B cell (primary cell): ENCODE results near the gene ZC3H18. TPM values are rescaled to one million over a fixed set of nuclear protein-coding genes. Genes with fewer than 3 reads are reported as not detected.

Experiments
- ATAC-seq: fragments of 200-7000 bp; cut with Tn5 transposase; one replicate; pipeline ENCODE4 v1.10.0; 2021; ENCODE audit warnings: low read depth, mild to moderate bottlenecking, moderate number of reproducible peaks, moderate library complexity
- CTCF ChIA-PET: fragments of 350-600 bp; sonication (Branson Sonifier 250); formaldehyde crosslinking; loops from one replicate; lab custom pipeline; 2021; ENCODE audit warnings: antibody characterized with exemption, inconsistent platforms; lab: Charles Lee
- POLR2A ChIA-PET: fragments of 350-600 bp; sonication (Branson Sonifier 250); formaldehyde crosslinking; loops from one replicate; lab custom pipeline; 2021; ENCODE audit warnings: antibody characterized with exemption; lab: Charles Lee
- DNase-seq: peaks from one replicate; pipeline ENCODE4 v3.0.0; 2013
- H2AFZ ChIP-seq: 2 replicates; pipeline ENCODE4 v1.6.1; 2012; ENCODE audit warnings: mild to moderate bottlenecking, low read depth, low read length; ENCODE audit not compliant: insufficient read depth, poor library complexity, severe bottlenecking
- H3K27ac ChIP-seq, 2 donors: 1 replicate in 1 of 2; 2 replicates in 1 of 2; pipeline ENCODE4 v1.5.1; 2012 to 2013; ENCODE audit warnings: low read length in 2 of 2, mild to moderate bottlenecking in 2 of 2, moderate library complexity in 1 of 2
- H3K27me3 ChIP-seq, 4 experiments: fragments of 200-600 bp in 1 of 4; sonication (generic) in 1 of 4; replicated peaks in 1 of 4; 1 replicate in 2 of 4; 2 replicates in 2 of 4; pipeline versions ENCODE4 v1.6.1 to v1.7.0; 2013 to 2016; ENCODE audit warnings: low read length in 3 of 4, mild to moderate bottlenecking in 2 of 4, mixed read lengths in 1 of 4, moderate library complexity in 1 of 4; ENCODE audit not compliant: insufficient read depth in 4 of 4, control insufficient read depth in 3 of 4; ENCODE audit errors: control extremely low read depth in 1 of 4
- H3K36me3 ChIP-seq, 2 experiments: replicated peaks in 1 of 2; 1 replicate in 1 of 2; 2 replicates in 1 of 2; pipeline versions ENCODE4 v1.6.1 to v1.7.1; 2013; ENCODE audit warnings: low read length in 1 of 2; ENCODE audit not compliant: insufficient read depth in 2 of 2, control insufficient read depth in 1 of 2; ENCODE audit errors: control extremely low read depth in 1 of 2, extremely low read depth in 1 of 2
- H3K4me1 ChIP-seq, 2 donors: fragments of 200-600 bp in 1 of 2; sonication (generic) in 1 of 2; 1 replicate in 1 of 2; 2 replicates in 1 of 2; pipeline versions ENCODE4 v1.5.1 to v1.6.1; 2013 to 2017; ENCODE audit warnings: low read length in 2 of 2; ENCODE audit not compliant: control insufficient read depth in 2 of 2, insufficient read depth in 2 of 2
- H3K4me2 ChIP-seq: replicated peaks from 2 replicates; pipeline ENCODE3; 2012; ENCODE audit warnings: mild to moderate bottlenecking, low read depth, low read length; ENCODE audit not compliant: poor library complexity, severe bottlenecking
- H3K4me3 ChIP-seq, 5 experiments: fragments of 200-600 bp in 1 of 5; sonication (generic) in 1 of 5; 1 replicate in 3 of 5; 2 replicates in 2 of 5; pipeline versions ENCODE4 v1.5.1 to v1.7.0; 2011 to 2016; ENCODE audit warnings: low read length in 4 of 5, mild to moderate bottlenecking in 4 of 5, low read depth in 2 of 5, control low read depth in 1 of 5, moderate library complexity in 1 of 5; ENCODE audit not compliant: insufficient read depth in 1 of 5; ENCODE audit errors: control extremely low read depth in 1 of 5, extremely low read depth in 1 of 5
- H3K79me2 ChIP-seq: fragments of 200-600 bp; sonication (generic); one replicate; pipeline ENCODE4 v1.6.0; 2016; ENCODE audit warnings: low read length; ENCODE audit not compliant: control insufficient read depth, insufficient read depth
- H3K9ac ChIP-seq: fragments of 200-600 bp; sonication (generic); 2 replicates; pipeline ENCODE4 v1.6.1; 2017; ENCODE audit warnings: mild to moderate bottlenecking, low read length, moderate library complexity
- H3K9me3 ChIP-seq, 3 donors: one replicate each; pipeline versions ENCODE4 v1.6.1 to v1.7.1; 2013; ENCODE audit warnings: low read length in 2 of 3; ENCODE audit not compliant: control insufficient read depth in 2 of 3, insufficient read depth in 1 of 3; ENCODE audit errors: control extremely low read depth in 1 of 3
- H4K20me1 ChIP-seq: 2 replicates; pipeline ENCODE4 v1.6.0; 2012; ENCODE audit warnings: mild to moderate bottlenecking, low read length; ENCODE audit not compliant: insufficient read depth, control insufficient read depth, poor library complexity, severe bottlenecking
- H3K27ac Mint-ChIP-seq: one replicate; pipeline ENCODE4 v1.8.0; 2021; ENCODE audit warnings: mixed read lengths
- H3K27me3 Mint-ChIP-seq: one replicate; pipeline ENCODE4 v1.8.0; 2021; ENCODE audit warnings: mixed read lengths
- H3K4me1 Mint-ChIP-seq: one replicate; pipeline ENCODE4 v1.8.0; 2021; ENCODE audit warnings: mixed read lengths
- H3K4me3 Mint-ChIP-seq: one replicate; pipeline ENCODE4 v1.8.0; 2021; ENCODE audit warnings: mixed read lengths
- H3K9me3 Mint-ChIP-seq: one replicate; pipeline ENCODE4 v1.8.0; 2022; ENCODE audit warnings: mixed read lengths; ENCODE audit not compliant: insufficient read depth
- EZH2 ChIP-seq: IDR thresholded peaks from 2 replicates; pipeline ENCODE4 v1.6.1; 2012; ENCODE audit warnings: borderline replicate concordance, low read depth, mild to moderate bottlenecking, moderate library complexity, low read length; ENCODE audit not compliant: insufficient read depth, poor library complexity, severe bottlenecking
- WGBS: methylation state at CpG from one replicate; pipeline ENCODE4 v1.1.5; 2013; ENCODE audit warnings: missing lambda C conversion rate; ENCODE audit not compliant: insufficient coverage; 5-methylcytosine and 5-hydroxymethylcytosine counted together
- intact Hi-C: fragments of 100-400 bp; cut with micrococcal nuclease; formaldehyde crosslinking; loops from one replicate; pipeline ENCODE4 v1.10.0; 2022
- polyA plus RNA-seq: library from polyadenylated mRNA; depleted of rRNA; stranded (reverse); fragments of >200 nt; gene quantifications from 2 replicates; pipeline ENCODE4 v1.2.3, GENCODE V29; 2012
- total RNA-seq, 2 donors: library from RNA; stranded (reverse); fragments of 120-200 nt in 1 of 2; gene quantifications; 1 replicate in 1 of 2; 2 replicates in 1 of 2; pipeline versions ENCODE4 v1.2.3 to v1.2.4, GENCODE V29; 2013 to 2022
- TF ChIP-seq, protein P1 (sequence below): fragments of 200-600 bp; IDR thresholded peaks from one replicate; pipeline ENCODE4 v1.8.0; 2022; ENCODE audit warnings: antibody characterized with exemption, mild to moderate bottlenecking

ZC3H18 gene
- total and polyA plus RNA-seq, 2 donors (not counting 1 experiment from before 2014, with no cell fraction given) = 40.4 to 74.2 TPM

DNA sequence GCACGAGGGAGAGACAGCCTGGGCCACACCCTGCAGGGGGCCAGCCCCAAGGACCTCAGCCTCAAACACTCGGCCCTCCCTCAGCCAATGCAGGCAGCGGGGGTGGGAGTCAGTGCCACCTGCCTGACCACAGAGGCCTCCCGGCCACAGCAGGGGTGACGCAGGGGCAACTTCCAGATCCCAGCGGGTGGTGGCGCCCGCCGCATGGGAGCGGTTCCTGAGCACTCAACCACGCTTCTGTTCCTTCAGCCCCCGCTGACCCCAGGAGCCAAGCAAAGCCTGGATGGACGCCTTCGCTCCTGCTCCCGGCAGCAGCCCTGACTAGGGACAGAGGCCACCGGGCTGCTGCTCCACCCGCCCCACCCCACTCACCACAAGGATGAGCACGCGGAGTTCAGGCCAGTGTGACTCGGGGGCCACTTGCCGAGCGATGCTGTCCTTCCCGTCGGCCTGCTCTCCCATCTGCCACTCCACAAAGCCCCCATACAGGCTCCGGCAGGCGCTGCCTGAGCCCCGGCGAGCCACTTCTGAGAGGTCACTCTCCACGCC lies 85.6 kb downstream of the ZC3H18 start:
- no peak overlapping the region for H3K27ac ChIP-seq
- H3K9ac ChIP-seq = no peak overlapping the region
- no peaks in the 10 kb centered on the region for H3K27me3 Mint-ChIP-seq
- no peaks in the 10 kb centered on the region for H3K27me3 ChIP-seq
- peaks cover 12 to 25% of the 10 kb centered on the region in 2 donors for H3K4me1 ChIP-seq
- peaks cover 5% of the 10 kb centered on the region for H4K20me1 ChIP-seq
- H2AFZ ChIP-seq = no peak overlapping the region
- intact Hi-C loops = no loop called here
- H3K4me1 Mint-ChIP-seq = peaks cover 20% of the 10 kb centered on the region
- no peak overlapping the region for H3K27ac Mint-ChIP-seq
- TF ChIP-seq, protein P1, sequence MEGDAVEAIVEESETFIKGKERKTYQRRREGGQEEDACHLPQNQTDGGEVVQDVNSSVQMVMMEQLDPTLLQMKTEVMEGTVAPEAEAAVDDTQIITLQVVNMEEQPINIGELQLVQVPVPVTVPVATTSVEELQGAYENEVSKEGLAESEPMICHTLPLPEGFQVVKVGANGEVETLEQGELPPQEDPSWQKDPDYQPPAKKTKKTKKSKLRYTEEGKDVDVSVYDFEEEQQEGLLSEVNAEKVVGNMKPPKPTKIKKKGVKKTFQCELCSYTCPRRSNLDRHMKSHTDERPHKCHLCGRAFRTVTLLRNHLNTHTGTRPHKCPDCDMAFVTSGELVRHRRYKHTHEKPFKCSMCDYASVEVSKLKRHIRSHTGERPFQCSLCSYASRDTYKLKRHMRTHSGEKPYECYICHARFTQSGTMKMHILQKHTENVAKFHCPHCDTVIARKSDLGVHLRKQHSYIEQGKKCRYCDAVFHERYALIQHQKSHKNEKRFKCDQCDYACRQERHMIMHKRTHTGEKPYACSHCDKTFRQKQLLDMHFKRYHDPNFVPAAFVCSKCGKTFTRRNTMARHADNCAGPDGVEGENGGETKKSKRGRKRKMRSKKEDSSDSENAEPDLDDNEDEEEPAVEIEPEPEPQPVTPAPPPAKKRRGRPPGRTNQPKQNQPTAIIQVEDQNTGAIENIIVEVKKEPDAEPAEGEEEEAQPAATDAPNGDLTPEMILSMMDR = no peak
- TF ChIP-seq EZH2 = no peak
- WGBS = 94% methylated on average over 29 of the region's 29 CpGs
- H3K9me3 ChIP-seq = no peaks in the 10 kb centered on the region
- H3K79me2 ChIP-seq = peaks cover 51% of the 10 kb centered on the region
- H3K4me3 Mint-ChIP-seq = no peak overlapping the region
- ChIA-PET POLR2A (no interaction called here), CTCF (no interaction called here)
- DNase-seq (no peak), ATAC-seq (no peak)
- no peak overlapping the region for H3K4me2 ChIP-seq
- H3K4me3 ChIP-seq = no peak overlapping the region
- H3K9me3 Mint-ChIP-seq = no peaks in the 10 kb centered on the region
- peaks cover 0 to 18% of the 10 kb centered on the region in 2 experiments for H3K36me3 ChIP-seq

DNA sequence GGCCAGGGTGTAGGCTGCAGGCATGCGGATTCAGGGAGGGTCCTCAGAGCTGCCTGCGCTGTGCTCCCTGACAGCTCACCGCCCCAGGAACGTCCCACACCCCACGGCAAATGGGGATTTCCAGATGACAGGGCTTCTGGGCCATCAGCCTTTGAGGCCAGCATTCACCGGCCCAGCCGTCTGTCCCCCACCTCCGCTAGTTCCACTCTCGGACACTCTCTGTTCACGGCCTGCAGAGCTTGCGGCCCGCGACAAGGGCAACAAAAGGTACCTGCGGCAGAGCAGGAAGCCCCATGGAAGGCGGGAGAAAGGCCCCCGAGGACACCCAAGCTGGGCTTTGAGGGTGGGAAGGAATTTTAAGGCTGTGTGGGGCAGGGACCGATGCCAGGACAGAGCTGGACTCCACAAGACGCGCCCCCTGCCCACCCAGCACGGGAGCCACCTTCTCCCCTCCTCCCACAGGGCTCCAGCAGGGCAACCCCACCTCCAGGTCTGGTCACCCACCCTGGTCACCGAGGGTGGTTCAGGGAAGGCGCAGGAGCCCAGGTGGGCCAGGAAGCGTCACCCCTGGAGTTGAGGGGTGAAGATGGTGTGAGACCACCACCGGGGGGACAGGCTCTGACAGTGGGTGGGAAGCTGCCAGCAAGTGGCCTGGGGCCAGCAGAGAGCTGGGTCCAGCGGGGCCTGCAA lies 86.2 kb downstream of the ZC3H18 start:
- DNase-seq (no peak), ATAC-seq (no peak)
- Mint-ChIP-seq H3K27me3 (no peaks in the 10 kb centered on the region), H3K4me1 (peaks cover 21% of the 10 kb centered on the region), H3K9me3 (no peaks in the 10 kb centered on the region), H3K4me3 (no peak overlapping the region), H3K27ac (no peak overlapping the region)
- ChIA-PET CTCF (no interaction called here), POLR2A (interaction anchor here (0.7 kb wide), 1 partner anchor 65 kb away, joined by 5 read pairs; no protein-coding TSS in a partner anchor)
- intact Hi-C loops = no loop called here
- Histone ChIP-seq H3K36me3 (peaks cover 0 to 18% of the 10 kb centered on the region in 2 experiments), H3K4me2 (no peak overlapping the region), H4K20me1 (no peaks in the 10 kb centered on the region), H3K9ac (no peak overlapping the region), H3K9me3 (no peaks in the 10 kb centered on the region), H2AFZ (no peak overlapping the region), H3K79me2 (peaks cover 45% of the 10 kb centered on the region), H3K4me1 (peaks cover 16 to 28% of the 10 kb centered on the region in 2 donors), H3K27ac (no peak overlapping the region), H3K27me3 (no peaks in the 10 kb centered on the region), H3K4me3 (no peak overlapping the region)
- WGBS = 83% methylated on average over 16 of the region's 25 CpGs
- TF ChIP-seq, protein P1 = no peak
- TF ChIP-seq EZH2 = no peak
